Measurements from ENCODE around the gene ATG10. TPM values are rescaled to one million over a fixed set of nuclear protein-coding genes. Genes with fewer than 3 reads are reported as not detected.
"Not testable (repeated sequence)": the region's sequence is repeated elsewhere in the genome, so short reads cannot be mapped to it uniquely, and the experiment has no call there.

ATG10 gene
- total RNA-seq, 1 experiment from 2014 or later: 7.6 TPM

- H2BK120ac ChIP-seq (ENCODE audit: low read depth, low read length, poor library complexity, severe bottlenecking): no peak overlapping the region
- H4K8ac ChIP-seq (replicated peaks; ENCODE audit: insufficient read length, low read depth, low read length): no peak overlapping the region
- no peaks in the 10 kb centered on the region for H3K79me1 ChIP-seq (ENCODE audit: insufficient read depth, low read depth, low read length, poor library complexity, severe bottlenecking)
- no peak overlapping the region for H2AK5ac ChIP-seq (ENCODE audit: insufficient read length, low read length)
- H3K9me3 ChIP-seq (ENCODE audit: control insufficient read depth, low read depth, low read length): no peaks in the 10 kb centered on the region
- no peaks in the 10 kb centered on the region for H3K27me3 Mint-ChIP-seq (ENCODE audit: low read depth)
- WGBS (ENCODE audit: extremely low coverage, insufficient read length, low lambda C conversion rate): no CpG with 5 or more reads among the region's 6 CpGs
- H3K27ac Mint-ChIP-seq: peak overlapping the region in 1 of 3 experiments; percentile 80; a peak in 1 of 7 replicates
- H4K5ac ChIP-seq (ENCODE audit: insufficient read length, low read depth, low read length): no peak overlapping the region
- no peak overlapping the region for H3K4me2 ChIP-seq (ENCODE audit: insufficient read depth, insufficient read length, low read length)
- no peak overlapping the region for H2BK15ac ChIP-seq (ENCODE audit: low read depth, low read length)
- no peak overlapping the region for H3T11ph ChIP-seq (ENCODE audit: low read length)
- no peaks in the 10 kb centered on the region for H4K20me1 ChIP-seq (ENCODE audit: control insufficient read depth, insufficient read depth, insufficient read length)
- H3K9me3 Mint-ChIP-seq: peaks cover 0 to 4% of the 10 kb centered on the region in 2 experiments; a peak in 2 of 5 replicates
- no peak overlapping the region for H2BK5ac ChIP-seq (ENCODE audit: insufficient read length, low read length)
- no peaks in the 10 kb centered on the region for H3K4me1 ChIP-seq (ENCODE audit: insufficient read depth, low read length)
- H3K9ac ChIP-seq (ENCODE audit: extremely low read depth, insufficient read length, low read length): no peak overlapping the region
- H4K91ac ChIP-seq (ENCODE audit: insufficient read length, low read depth, low read length): no peak overlapping the region
- no peaks in the 10 kb centered on the region for H3K79me2 ChIP-seq (ENCODE audit: insufficient read depth, low read length)
- no peak overlapping the region for H3K4ac ChIP-seq (ENCODE audit: low read depth, low read length)
- H3K14ac ChIP-seq (ENCODE audit: insufficient read depth, low read length): no peak overlapping the region
- H3K56ac ChIP-seq (ENCODE audit: insufficient read length, low read depth, low read length): no peak overlapping the region
- no peak overlapping the region for H3K4me3 Mint-ChIP-seq
- H3K18ac ChIP-seq (ENCODE audit: insufficient read length, low read depth, low read length): no peak overlapping the region
- H3K36me3 Mint-ChIP-seq (ENCODE audit: insufficient read depth in 1 of 3, low read depth in 3 of 3): peaks cover 9 to 19% (median 13%) of the 10 kb centered on the region in 3 experiments; a peak in 6 of 7 replicates
- H3K4me1 Mint-ChIP-seq: no peaks in the 10 kb centered on the region
- H3K23ac ChIP-seq (ENCODE audit: insufficient read length, low read depth, low read length): no peak overlapping the region
- no peak overlapping the region for H2BK20ac ChIP-seq (ENCODE audit: low read depth, low read length, poor library complexity, severe bottlenecking)
- no peaks in the 10 kb centered on the region for H3K27me3 ChIP-seq (ENCODE audit: insufficient read depth, low read length)
- TF ChIP-seq, protein P1, sequence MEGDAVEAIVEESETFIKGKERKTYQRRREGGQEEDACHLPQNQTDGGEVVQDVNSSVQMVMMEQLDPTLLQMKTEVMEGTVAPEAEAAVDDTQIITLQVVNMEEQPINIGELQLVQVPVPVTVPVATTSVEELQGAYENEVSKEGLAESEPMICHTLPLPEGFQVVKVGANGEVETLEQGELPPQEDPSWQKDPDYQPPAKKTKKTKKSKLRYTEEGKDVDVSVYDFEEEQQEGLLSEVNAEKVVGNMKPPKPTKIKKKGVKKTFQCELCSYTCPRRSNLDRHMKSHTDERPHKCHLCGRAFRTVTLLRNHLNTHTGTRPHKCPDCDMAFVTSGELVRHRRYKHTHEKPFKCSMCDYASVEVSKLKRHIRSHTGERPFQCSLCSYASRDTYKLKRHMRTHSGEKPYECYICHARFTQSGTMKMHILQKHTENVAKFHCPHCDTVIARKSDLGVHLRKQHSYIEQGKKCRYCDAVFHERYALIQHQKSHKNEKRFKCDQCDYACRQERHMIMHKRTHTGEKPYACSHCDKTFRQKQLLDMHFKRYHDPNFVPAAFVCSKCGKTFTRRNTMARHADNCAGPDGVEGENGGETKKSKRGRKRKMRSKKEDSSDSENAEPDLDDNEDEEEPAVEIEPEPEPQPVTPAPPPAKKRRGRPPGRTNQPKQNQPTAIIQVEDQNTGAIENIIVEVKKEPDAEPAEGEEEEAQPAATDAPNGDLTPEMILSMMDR (conservative IDR thresholded peaks at IDR 0.05): no peak
- no peak overlapping the region for H2AFZ ChIP-seq (ENCODE audit: low read length)
- H3K23me2 ChIP-seq (ENCODE audit: insufficient read length, low read depth, low read length, poor library complexity, severe bottlenecking): no peaks in the 10 kb centered on the region
- no peak for DNase-seq
- H3K27ac ChIP-seq (ENCODE audit: insufficient read length, low read depth, low read length): no peak overlapping the region
- no peak overlapping the region for H2BK12ac ChIP-seq (ENCODE audit: insufficient read length, low read depth, low read length)
Observed at GRCh38 chr5:82004511-82004910, 32.7 kb downstream of the ATG10 start.

- H3K9me3 ChIP-seq (ENCODE audit: control insufficient read depth, low read depth, low read length); H3K27me3 Mint-ChIP-seq (ENCODE audit: low read depth); H4K5ac ChIP-seq (ENCODE audit: insufficient read length, low read depth, low read length); H4K8ac ChIP-seq (replicated peaks; ENCODE audit: insufficient read length, low read depth, low read length); H2BK120ac ChIP-seq (ENCODE audit: low read depth, low read length, poor library complexity, severe bottlenecking); H3K27ac Mint-ChIP-seq; H4K20me1 ChIP-seq (ENCODE audit: control insufficient read depth, insufficient read depth, insufficient read length); H3K9ac ChIP-seq (ENCODE audit: extremely low read depth, insufficient read length, low read length); H3K4me3 Mint-ChIP-seq; H3K4me2 ChIP-seq (ENCODE audit: insufficient read depth, insufficient read length, low read length); H2AK5ac ChIP-seq (ENCODE audit: insufficient read length, low read length); H3K79me1 ChIP-seq (ENCODE audit: insufficient read depth, low read depth, low read length, poor library complexity, severe bottlenecking); DNase-seq; H3K27me3 ChIP-seq (ENCODE audit: insufficient read depth, low read length); H2BK15ac ChIP-seq (ENCODE audit: low read depth, low read length); H3K4me1 ChIP-seq (ENCODE audit: insufficient read depth, low read length); H3K56ac ChIP-seq (ENCODE audit: insufficient read length, low read depth, low read length); H3K18ac ChIP-seq (ENCODE audit: insufficient read length, low read depth, low read length); H2AFZ ChIP-seq (ENCODE audit: low read length); H3T11ph ChIP-seq (ENCODE audit: low read length); H3K23me2 ChIP-seq (ENCODE audit: insufficient read length, low read depth, low read length, poor library complexity, severe bottlenecking); H3K23ac ChIP-seq (ENCODE audit: insufficient read length, low read depth, low read length); H3K4ac ChIP-seq (ENCODE audit: low read depth, low read length); H4K91ac ChIP-seq (ENCODE audit: insufficient read length, low read depth, low read length); H3K4me1 Mint-ChIP-seq; H2BK12ac ChIP-seq (ENCODE audit: insufficient read length, low read depth, low read length); H2BK20ac ChIP-seq (ENCODE audit: low read depth, low read length, poor library complexity, severe bottlenecking); H3K79me2 ChIP-seq (ENCODE audit: insufficient read depth, low read length); H2BK5ac ChIP-seq (ENCODE audit: insufficient read length, low read length); H3K27ac ChIP-seq (ENCODE audit: insufficient read length, low read depth, low read length); H3K9me3 Mint-ChIP-seq; H3K14ac ChIP-seq (ENCODE audit: insufficient read depth, low read length): not testable (repeated sequence)
- peaks cover 6 to 12% (median 10%) of the 10 kb centered on the region in 3 experiments; a peak in 6 of 7 replicates for H3K36me3 Mint-ChIP-seq (ENCODE audit: insufficient read depth in 1 of 3, low read depth in 3 of 3)
- no CpG with 5 or more reads among the region's 12 CpGs for WGBS (ENCODE audit: extremely low coverage, insufficient read length, low lambda C conversion rate)
Observed at GRCh38 chr5:82009869-82010268, 38.0 kb downstream of the ATG10 start.

Data from H9 (cell line).